NCI-H510A (cell line): ENCODE results near the gene ARHGAP28.

Experiments used
- DNase-seq: peaks from one replicate; lab custom pipeline; 2025; lab: John Stamatoyannopoulos, UW

Gene ARHGAP28, protein sequence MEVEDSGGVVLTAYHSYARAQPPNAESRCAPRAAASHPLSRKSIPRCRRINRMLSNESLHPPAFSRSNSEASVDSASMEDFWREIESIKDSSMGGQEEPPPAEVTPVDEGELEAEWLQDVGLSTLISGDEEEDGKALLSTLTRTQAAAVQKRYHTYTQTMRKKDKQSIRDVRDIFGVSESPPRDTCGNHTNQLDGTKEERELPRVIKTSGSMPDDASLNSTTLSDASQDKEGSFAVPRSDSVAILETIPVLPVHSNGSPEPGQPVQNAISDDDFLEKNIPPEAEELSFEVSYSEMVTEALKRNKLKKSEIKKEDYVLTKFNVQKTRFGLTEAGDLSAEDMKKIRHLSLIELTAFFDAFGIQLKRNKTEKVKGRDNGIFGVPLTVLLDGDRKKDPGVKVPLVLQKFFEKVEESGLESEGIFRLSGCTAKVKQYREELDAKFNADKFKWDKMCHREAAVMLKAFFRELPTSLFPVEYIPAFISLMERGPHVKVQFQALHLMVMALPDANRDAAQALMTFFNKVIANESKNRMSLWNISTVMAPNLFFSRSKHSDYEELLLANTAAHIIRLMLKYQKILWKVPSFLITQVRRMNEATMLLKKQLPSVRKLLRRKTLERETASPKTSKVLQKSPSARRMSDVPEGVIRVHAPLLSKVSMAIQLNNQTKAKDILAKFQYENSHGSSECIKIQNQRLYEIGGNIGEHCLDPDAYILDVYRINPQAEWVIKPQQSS

GRCh38 chr18:6729247-6730091, at the start of gene ARHGAP28:
TSS of gene ARHGAP28 (plus strand) at chr18:6729716. CDS start at chr18:6729822, 106 bp downstream.
- peak; percentile 97 for DNase-seq

GRCh38 chr18:6681331-6681875, 48.1 kb upstream of the ARHGAP28 start:
- DNase-seq, result no peak

DNA sequence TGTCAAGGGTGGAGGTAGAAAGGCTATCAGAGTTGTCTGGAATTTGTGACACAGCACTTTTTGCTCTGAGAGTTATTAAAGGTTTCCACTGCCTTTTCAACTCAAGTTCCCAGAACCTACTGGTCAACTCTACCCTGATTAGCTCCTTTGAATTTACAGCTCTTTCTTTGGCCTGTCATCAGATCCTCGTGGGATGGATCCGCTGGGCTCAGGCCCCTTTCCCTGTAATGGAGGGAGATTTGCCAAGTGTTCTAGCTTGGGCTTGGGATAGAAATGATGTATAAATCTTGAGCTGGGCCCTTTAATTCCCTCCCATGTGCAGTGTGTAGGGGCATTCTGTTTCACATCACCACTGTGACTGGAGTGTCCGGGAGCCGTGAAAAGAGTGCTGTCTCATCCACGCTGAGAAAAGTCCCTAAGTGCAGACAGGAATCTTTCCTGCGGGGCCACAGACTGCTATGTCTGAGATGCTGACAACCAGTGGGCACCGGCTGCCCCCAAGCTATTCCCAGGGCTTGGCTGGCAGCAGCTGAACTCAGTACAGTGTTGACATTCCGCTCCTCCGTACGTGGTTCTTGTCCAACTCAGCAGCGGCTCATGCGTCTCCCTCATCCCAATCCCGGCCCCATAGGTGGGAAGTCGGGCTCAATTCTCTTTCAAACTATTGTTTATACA, 46.9 kb upstream of the ARHGAP28 start:
- no peak for DNase-seq

GRCh38 chr18:6683112-6683876, 46.2 kb upstream of the ARHGAP28 start:
- DNase-seq, result no peak

DNA sequence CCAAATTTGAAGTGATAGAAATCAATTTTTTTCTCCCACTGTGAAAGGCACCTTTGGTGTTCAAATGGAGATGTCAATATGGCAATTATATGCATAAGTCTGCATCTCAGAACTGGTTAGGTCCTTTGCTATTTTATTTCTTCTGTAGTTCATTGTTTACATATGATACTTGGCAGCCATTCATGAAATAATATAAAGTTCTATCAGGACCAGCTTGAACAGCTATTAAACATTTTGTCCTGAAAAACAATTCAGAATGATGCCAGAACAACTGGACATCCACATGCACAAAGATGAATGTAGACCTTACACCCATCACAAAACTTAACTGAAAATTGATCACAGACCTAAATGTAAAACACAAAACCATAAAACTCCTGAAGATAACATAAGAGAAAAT, 41.8 kb upstream of the ARHGAP28 start:
- no peak for DNase-seq

DNA sequence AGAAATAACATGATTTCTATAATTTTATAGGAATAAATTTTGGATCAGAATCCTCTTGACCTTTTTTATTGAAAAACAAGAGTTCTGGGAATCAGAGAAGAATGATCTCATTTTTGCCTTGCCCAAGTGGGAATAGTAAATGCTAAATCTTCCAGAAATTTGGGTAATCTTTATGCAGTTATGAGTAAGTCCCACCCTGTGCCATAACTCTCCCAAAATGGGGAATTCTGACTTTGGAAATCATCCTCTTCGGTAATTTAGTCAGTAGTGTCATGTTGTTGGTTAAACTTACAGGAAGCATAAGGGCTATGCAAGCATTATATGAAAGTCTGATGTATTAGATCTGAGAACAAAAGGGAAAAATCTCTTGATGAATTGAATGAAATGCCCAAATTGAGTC, 20.6 kb upstream of the ARHGAP28 start:
- DNase-seq, result no peak

DNA sequence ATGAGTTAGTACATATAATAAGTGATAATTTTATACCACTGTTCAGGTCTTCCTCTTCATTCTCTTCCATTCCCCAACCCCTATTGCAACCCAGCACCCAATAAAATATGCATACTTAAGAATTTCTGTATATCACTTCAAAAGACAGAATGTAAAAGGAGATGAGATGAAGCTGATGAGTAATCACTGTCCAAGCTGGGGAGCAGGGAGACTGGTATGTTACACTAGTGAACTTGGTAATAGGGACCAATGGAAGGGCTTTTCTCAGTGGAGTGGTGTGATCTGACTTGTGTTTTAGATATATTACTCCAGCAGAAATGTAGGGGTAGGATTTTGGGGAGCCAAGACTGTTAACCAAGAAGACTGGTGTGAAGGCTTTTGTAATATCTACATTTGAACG, 18.0 kb upstream of the ARHGAP28 start:
- no peak for DNase-seq

GRCh38 chr18:6712401-6712800, 17.1 kb upstream of the ARHGAP28 start:
- DNase-seq, result no peak

GRCh38 chr18:6714010-6714409, 15.5 kb upstream of the ARHGAP28 start:
- DNase-seq, result no peak

- no peak for DNase-seq
Measured at GRCh38 chr18:6718267-6718666, 11.2 kb upstream of the ARHGAP28 start.

DNA sequence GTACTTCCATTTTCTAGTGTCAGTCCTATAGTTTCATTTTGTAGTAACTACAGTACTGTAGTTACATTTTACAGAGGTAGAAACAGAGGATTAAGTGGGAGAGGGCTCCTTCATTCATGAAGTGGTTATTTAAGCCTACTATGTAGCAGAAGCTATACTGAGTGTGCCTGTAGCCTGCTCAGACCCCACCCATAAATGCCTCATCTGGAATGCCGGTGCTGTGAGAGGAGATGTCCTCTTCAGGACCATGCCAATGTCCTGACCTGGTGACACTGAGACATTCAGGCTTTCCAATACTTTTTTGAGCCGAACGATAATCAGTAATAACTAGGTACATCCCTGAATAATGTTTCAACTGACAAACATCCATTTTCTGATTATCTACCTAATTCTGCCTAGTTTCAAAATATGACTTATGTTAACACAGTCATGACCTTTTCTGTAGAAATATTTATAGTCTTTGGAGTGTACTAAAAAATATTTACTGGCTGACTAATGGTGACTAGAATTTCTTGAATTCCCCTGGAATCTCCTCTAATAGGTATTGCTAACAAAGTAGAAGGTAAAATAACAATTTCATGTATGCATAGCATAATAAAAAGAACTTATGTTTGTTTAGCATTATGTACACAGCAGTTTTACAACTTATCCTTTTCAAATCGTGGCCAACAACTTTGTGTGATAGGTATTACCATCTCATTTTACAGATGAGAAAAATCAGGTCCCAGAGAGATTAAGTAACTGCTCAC, 10.2 kb upstream of the ARHGAP28 start:
- no peak for DNase-seq

DNA sequence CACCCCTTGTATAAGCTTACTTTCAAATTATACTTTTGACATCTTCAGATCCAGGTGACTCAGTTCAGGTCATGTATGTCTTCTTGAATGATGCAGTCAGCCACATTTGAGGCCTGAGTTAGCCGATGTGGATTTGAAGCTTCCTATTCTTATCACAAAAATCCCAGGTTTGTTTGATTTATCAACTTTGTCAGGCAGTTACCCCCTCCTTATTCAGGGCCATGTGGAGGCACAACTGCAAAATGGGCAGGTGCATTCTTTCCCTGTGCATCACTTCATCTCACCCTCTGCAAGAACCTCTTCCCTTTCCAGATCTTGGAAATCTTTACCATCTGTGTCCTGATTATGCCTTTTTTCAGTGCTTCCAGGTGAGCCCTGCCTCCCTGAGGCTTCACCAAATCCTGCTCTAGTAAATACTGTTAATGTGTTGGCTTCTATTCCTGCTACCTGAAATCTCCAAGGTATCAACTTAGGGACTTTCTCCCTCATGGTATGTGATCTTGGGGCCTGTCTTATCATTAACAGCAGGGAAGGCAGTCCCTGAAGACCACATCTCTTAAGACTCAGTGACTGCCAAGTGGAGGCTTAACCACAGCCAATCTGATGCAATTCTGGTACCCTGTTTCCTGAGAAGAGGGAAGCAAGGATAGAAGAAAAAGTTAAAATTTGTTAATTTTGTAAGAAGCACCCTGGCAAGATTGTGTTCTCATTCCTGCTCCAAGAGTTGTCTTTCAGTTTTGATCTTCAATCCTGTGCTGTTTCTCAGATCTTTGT, 9.4 kb upstream of the ARHGAP28 start:
- no peak for DNase-seq

- no peak for DNase-seq
Measured at GRCh38 chr18:6721755-6722154, 7.8 kb upstream of the ARHGAP28 start.

DNA sequence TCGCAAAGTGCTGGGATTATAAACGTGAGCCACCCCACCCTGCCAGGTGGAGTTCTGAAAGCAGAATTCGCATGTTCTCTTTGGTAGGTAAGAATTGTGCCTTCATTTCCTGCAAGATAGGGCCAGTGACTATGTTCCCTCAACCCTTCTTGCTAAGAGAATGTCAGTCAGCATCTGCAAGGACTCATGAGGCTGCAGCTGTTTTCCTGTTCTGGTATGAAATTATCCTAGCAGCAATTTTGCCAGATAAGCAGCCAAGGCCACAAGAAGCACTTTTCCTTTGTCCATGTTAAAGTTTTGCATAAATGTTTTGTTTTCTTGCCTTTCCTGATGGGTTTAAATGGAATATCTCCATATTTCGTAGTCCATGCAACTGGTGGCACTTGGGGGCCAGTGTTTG, 6.8 kb upstream of the ARHGAP28 start:
- DNase-seq, result no peak

GRCh38 chr18:6724331-6724730, 5.2 kb upstream of the ARHGAP28 start:
- no peak for DNase-seq

DNA sequence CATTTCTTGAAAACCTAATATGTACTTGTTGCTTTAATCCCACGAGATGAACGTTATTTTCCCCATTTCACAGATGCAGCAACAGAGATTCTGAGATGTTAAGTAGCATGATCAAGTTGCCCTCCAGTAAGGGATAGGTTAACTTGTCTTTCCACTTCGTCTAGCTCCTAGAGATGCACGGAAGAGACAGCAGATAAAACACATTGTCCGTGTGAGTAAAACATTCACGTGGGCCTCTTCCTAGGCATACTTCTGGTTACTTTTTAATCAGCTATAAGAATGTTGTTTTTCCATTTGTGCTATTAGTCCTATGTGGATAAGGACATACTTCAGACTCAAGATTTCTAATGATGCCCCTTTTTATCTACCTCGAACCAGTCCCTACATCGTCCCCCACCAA, 1.2 kb upstream of the ARHGAP28 start:
- no peak for DNase-seq

DNA sequence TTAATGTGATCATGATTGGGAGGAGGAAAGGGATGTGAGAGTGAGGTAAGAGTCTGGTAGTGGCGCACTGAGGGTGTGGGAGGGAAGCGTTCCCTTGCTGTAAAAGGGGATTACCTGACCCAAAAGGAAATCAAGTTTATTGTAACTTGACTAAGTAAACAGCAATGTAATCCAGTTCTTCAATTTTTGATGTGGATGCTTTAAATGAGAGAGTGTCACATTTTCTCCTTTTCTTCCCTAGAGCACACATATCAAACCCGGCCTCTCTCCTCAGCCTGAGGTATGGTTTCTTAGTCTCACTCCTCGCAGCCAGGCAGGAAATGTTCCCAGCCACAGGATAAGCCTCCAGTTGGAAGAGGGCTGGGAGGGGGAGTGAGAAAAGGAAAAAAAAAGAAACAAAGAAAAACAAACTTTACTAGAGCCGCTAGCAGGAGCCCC, 688 bp upstream of the ARHGAP28 start:
- DNase-seq, result no peak

DNA sequence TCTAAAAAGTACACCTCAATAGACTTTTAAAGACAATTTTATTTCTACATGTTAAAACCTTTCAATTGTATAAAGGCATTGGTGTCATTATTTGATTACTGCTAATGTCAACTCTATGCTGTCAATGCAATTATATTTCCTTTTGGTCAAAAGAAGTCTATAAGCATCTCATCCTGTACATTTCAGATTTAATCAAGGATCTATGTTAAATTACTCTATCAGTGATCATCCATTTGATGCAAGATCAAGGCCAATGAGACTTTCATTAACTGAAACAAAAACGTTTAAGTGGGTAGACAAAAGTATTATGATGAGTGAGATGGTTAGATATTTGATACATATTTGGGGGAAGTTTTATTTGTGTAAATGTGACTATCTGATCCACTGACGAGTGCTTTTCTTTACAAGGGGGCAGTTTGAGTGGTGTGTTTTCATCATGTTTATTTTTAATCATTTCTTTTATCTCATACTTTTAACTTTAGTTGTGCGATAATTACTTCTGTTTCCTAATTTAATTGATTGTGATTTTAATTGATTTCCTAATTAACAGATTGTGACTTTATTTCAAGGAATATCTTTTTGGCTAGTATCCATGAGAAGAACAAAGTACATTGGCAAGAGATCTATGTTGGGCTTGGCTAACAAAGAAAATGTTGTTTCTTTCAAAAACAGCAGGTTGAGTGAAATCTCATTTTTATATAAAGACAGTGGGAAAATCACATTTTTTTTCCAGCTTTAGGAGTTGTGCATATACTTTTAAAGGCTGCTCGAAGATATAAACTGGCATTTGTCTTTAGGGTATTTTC, 1.1 kb downstream of the ARHGAP28 start:
- no peak for DNase-seq

GRCh38 chr18:6731222-6731596, 1.7 kb downstream of the ARHGAP28 start:
- no peak for DNase-seq
